Activated CD4-positive, alpha-beta T cell treated with anti-CD3 and anti-CD28 coated beads for 24 hours (primary cell): ENCODE measurements around the gene RTKN2.
"Not testable (repeated sequence)": the region's sequence is repeated elsewhere in the genome, so short reads cannot be mapped to it uniquely, and the experiment has no call there.

Source experiments
- DNase-seq, 2 donors: peaks; one replicate each; pipeline ENCODE4 v3.0.0-alpha.2; 2020; ENCODE audit warnings: low read depth in 2 of 2

Gene RTKN2

GRCh38 chr10:62268399-62269114 is at the start of gene RTKN2:
Gene RTKN2 (minus strand): TSS chr10:62268844. CDS start chr10:62268610, 234 bp downstream.
- DNase-seq = peak; percentile 52 to 54

GRCh38 chr10:62317257-62317656 is 48.6 kb upstream of the RTKN2 start:
- no peak for DNase-seq

GRCh38 chr10:62309254-62309653 is 40.6 kb upstream of the RTKN2 start:
- no peak for DNase-seq

GRCh38 chr10:62308101-62308500 is 39.5 kb upstream of the RTKN2 start:
- DNase-seq = no peak

GRCh38 chr10:62307635-62308034 is 39.0 kb upstream of the RTKN2 start:
- no peak for DNase-seq

GRCh38 chr10:62306663-62307062 is 38.0 kb upstream of the RTKN2 start:
- no peak for DNase-seq

- no peak for DNase-seq
Measured at GRCh38 chr10:62305813-62306212, 37.2 kb upstream of the RTKN2 start.

GRCh38 chr10:62303922-62304321 is 35.3 kb upstream of the RTKN2 start:
- no peak for DNase-seq

- DNase-seq = no peak
Measured at GRCh38 chr10:62302760-62303159, 34.1 kb upstream of the RTKN2 start.

- DNase-seq = no peak
Measured at GRCh38 chr10:62297857-62298256, 29.2 kb upstream of the RTKN2 start.

- DNase-seq = no peak
Measured at GRCh38 chr10:62284221-62284620, 15.6 kb upstream of the RTKN2 start.

GRCh38 chr10:62281348-62281747 is 12.7 kb upstream of the RTKN2 start:
- not testable (repeated sequence) for DNase-seq

- DNase-seq = not testable (repeated sequence)
Measured at GRCh38 chr10:62280392-62280791, 11.7 kb upstream of the RTKN2 start.

- DNase-seq = no peak
Measured at GRCh38 chr10:62278441-62278910, 9.8 kb upstream of the RTKN2 start.

- no peak for DNase-seq
Measured at GRCh38 chr10:62277971-62278370, 9.3 kb upstream of the RTKN2 start.

GRCh38 chr10:62270020-62270419 is 1.4 kb upstream of the RTKN2 start:
- no peak for DNase-seq

GRCh38 chr10:62268027-62268398 is 631 bp downstream of the RTKN2 start:
- DNase-seq = no peak

GRCh38 chr10:62266611-62267010 is 2.0 kb downstream of the RTKN2 start:
- no peak for DNase-seq

- DNase-seq = no peak
Measured at GRCh38 chr10:62266147-62266546, 2.5 kb downstream of the RTKN2 start.

GRCh38 chr10:62264702-62265436 is 3.8 kb downstream of the RTKN2 start:
- DNase-seq = no peak

- no peak for DNase-seq
Measured at GRCh38 chr10:62264126-62264525, 4.5 kb downstream of the RTKN2 start.

- no peak for DNase-seq
Measured at GRCh38 chr10:62261666-62262065, 7.0 kb downstream of the RTKN2 start.

GRCh38 chr10:62259998-62260397 is 8.6 kb downstream of the RTKN2 start:
- no peak for DNase-seq
